ENCODE results near the gene MSANTD2.

The MSANTD2 gene

GRCh38 chr11:124727474-124727873 lies 72.7 kb downstream of the MSANTD2 start:
- DNase-seq: no peak

- DNase-seq: no peak
Measured at GRCh38 chr11:124725719-124726105, 74.5 kb downstream of the MSANTD2 start.

DNA sequence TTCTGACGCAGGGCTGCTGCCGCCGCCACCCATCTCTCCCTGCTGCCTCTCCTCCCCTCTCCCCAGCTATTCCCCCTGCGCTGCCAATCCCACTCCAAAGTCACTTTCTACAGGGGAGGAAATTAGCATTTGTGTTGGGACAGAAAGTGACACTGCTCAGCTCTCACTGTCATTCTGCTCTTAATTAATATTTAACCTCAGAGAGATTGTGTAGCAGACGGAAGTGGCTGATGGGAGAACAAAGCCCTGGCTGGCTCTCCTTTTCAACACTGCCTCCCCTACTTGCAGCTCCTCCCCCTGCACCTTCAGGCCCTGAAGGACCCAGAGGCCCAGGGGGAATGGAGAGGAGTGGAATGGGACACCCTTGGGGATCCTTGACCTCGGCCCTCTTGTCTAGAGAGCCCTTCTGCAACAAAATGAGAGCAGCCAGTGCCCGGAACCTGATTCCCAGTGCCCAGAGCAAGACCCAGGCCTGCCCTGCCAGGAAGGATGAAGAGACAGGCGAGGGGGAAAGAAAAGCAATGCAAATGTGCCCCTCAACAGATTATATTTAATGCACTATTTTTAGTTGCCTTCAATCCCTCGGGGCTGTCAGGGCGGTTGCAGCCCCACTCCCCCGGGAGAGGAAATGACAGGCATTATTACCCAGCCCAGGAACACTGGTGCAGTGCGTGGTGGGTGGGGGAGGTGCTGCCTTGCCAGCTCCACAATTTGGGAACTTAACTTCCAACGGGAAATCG lies 75.1 kb downstream of the MSANTD2 start:
- no peak for DNase-seq

- no peak for DNase-seq
Measured at GRCh38 chr11:124722176-124722575, 78.0 kb downstream of the MSANTD2 start.

DNA sequence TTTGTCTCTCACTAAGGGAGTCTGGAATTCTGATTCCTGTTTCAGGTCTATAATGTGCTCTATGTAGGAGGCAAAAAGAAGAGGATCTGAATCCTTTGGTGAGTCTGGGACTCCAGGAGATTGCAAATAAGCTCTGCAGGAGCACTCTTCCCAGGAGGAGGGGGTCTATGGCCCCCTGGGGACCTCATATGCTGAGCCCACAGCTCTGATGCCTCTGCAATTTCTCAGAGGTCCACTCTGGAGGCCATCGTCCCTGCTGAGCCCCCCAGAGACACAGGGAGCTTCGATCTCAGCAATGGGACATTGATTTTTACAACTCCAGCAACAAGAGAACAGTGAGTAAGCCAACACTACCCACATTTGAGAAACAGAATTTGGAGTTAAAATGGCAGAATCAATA lies 80.7 kb downstream of the MSANTD2 start:
- no peak for DNase-seq

DNA sequence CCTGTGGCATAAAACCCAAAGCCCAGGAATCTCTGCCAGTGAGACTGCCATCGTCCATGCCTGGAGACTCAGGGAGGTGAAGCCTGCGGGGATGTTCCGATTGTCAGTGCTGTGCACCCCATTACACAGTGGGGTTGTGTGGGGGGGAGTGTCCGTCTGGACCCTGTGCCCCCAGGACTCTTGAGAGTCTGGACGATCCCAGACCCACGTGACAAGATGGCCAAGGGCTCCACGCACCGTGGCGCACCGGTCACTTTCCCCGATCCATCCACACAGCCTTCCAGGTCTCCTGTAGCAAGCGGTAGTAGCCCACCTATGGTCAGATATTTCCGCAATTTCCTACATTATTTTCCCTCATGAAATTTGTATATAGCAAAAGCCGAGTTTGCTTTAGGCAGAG lies 81.4 kb downstream of the MSANTD2 start:
- no peak for DNase-seq

DNA sequence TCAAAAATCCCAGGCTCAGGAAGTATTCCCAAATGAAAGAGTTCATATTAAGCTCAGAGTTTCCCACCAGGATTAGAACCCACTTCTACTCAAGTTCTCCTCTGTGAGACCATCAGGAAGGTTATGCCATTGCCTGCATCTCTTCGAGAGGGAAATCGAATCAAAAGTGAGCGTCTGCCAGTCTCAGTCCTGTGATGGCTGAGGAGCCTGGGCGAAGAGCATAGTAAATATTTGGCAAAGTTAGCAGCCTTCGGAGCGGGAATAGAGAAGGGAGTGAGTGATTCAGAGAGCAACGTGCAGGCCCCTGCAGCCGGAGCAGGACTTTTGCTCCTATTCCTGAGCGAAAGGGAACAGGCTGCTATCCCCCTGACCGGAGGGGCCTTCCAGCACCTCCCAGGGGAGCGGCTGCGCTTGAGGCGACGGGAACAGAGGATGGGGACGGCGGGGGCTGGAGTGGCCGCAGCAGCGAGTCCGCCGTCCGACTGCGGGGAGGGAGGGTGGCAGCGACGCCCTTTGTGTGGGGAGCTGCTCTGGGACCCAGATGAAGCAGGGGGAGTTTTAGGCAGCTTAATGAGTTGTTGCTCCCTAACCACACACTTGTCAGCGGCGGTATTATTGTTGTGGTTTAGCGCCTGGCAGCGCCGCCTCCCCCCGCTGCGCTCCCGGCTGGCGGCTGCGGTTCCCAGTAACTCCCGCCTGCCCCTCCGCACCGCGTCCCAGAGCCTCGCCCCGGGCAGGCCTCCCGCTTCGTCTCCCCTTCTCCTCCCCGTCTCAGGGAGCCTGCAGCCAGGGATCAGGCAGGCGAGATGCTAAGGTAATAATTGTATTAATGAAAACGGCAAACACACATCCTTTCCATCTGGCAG lies 82.2 kb downstream of the MSANTD2 start:
- DNase-seq: peak; percentile 55

GRCh38 chr11:124717421-124717785 lies 82.8 kb downstream of the MSANTD2 start:
- no peak for DNase-seq

DNA sequence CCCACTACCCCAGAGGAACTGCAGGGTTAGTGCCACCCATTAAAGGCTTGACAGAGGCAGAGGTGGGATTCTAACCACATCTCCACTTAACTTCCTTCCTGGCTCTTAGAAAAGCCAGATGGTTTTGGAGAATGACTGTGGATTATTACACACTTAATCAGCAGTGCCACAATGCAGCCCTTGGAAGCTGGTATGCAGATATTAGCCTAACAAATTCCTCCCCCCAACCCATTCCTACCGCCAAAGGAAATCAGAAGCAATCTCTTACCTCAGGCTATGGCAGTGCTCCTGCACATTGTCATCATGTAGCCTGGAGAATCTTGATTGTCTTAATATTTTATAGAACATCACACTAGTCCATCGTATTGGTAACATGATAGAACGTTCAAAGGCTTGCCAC lies 83.6 kb downstream of the MSANTD2 start:
- DNase-seq: no peak

Measured in NCI-H1092 treated with DMSO at 0.1 percent for 48 hours (cell line).